Measurements from ENCODE around the gene CEP131. TPM values are rescaled to one million over a fixed set of nuclear protein-coding genes. Genes with fewer than 3 reads are reported as not detected.

Gene CEP131
- total RNA-seq, 4 donors from 2014 or later, result 3.5 to 77.6 (median 9.8) TPM

GRCh38 chr17:81166033-81166492 is 56.7 kb downstream of the CEP131 start, which contains the start of gene AATK:
Gene AATK, minus strand, starts transcription at chr17:81166221. Its CDS starts 229 bp downstream, at chr17:81165992.
- Histone ChIP-seq H3K4me1 (peaks cover 0 to 5% (median 2%) of the 10 kb centered on the region in 4 donors), H3K27me3 (peaks cover 0 to 4% of the 10 kb centered on the region in 2 donors), H3K4me3 (peak within 1 kb of the TSS in 3 of 4 donors; percentile 36 to 47 (median 43)), H3K9me3 (no peaks in the 10 kb centered on the region), H3K36me3 (no peaks in the 10 kb centered on the region), H3K27ac (no peak within 1 kb of the TSS)
- TF ChIP-seq, protein P1, sequence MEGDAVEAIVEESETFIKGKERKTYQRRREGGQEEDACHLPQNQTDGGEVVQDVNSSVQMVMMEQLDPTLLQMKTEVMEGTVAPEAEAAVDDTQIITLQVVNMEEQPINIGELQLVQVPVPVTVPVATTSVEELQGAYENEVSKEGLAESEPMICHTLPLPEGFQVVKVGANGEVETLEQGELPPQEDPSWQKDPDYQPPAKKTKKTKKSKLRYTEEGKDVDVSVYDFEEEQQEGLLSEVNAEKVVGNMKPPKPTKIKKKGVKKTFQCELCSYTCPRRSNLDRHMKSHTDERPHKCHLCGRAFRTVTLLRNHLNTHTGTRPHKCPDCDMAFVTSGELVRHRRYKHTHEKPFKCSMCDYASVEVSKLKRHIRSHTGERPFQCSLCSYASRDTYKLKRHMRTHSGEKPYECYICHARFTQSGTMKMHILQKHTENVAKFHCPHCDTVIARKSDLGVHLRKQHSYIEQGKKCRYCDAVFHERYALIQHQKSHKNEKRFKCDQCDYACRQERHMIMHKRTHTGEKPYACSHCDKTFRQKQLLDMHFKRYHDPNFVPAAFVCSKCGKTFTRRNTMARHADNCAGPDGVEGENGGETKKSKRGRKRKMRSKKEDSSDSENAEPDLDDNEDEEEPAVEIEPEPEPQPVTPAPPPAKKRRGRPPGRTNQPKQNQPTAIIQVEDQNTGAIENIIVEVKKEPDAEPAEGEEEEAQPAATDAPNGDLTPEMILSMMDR (IDR thresholded peaks at IDR 0.05), result no peak
- no peak for TF ChIP-seq POLR2A (IDR thresholded peaks at IDR 0.05)
- no peak for DNase-seq

GRCh38 chr17:81165246-81166032 is 57.3 kb downstream of the CEP131 start, which contains the start of gene PVALEF:
Gene PVALEF, plus strand, starts transcription at chr17:81165507. Its CDS starts 15,720 bp downstream, at chr17:81181227.
- Histone ChIP-seq H3K4me3 (peak within 1 kb of the TSS in 3 of 4 donors; percentile 36 to 47 (median 43)), H3K36me3 (no peaks in the 10 kb centered on the region), H3K9me3 (no peaks in the 10 kb centered on the region), H3K27ac (no peak within 1 kb of the TSS), H3K4me1 (peaks cover 0 to 6% (median 2%) of the 10 kb centered on the region in 4 donors), H3K27me3 (peaks cover 0 to 4% of the 10 kb centered on the region in 2 donors)
- TF ChIP-seq, protein P1 (IDR thresholded peaks at IDR 0.05), result no peak
- TF ChIP-seq POLR2A (IDR thresholded peaks at IDR 0.05), result no peak
- no peak for DNase-seq

- no peak overlapping the region for H3K4me3 ChIP-seq
Measured at GRCh38 chr17:81164371-81165245, 58.2 kb downstream of the CEP131 start.

DNA sequence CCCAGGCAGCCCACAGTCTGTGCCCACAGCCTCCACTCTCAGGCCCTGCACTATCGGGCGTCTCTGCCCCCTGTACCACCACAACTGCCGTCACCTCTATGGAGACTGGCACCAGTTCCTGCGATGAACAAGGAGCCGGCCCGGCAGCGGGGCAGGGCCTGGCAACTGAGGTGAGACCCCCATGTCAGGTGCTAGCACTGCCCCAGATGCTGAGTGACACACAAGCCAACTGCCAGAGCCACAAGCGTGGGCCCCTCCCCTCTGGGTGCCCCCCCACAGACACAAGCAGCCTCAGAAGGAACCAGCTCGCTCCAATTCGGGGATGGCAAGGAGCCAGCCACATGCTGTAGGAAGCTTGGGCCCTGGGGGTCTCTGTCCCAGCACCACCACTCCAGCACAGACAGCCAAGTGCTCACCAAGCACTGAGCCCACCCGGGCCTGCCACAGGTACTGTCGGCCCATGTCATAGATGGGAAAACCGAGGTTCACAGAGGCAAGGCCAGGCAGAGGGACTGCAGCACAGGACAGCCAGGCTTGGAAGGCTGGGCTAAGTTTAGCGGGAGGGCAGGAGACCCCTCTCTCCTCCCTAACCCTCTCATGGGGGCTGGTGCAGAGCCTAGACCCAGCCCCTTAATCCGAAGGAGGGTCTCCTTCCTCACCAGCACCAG is 58.9 kb downstream of the CEP131 start:
- DNase-seq, result no peak
- H3K9me3 ChIP-seq, result no peaks in the 10 kb centered on the region
- H3K27me3 ChIP-seq, result peaks cover 0 to 4% of the 10 kb centered on the region in 2 donors
- H3K4me3 ChIP-seq, result no peak overlapping the region
- H3K4me1 ChIP-seq, result peaks cover 0 to 8% (median 2%) of the 10 kb centered on the region in 4 donors
- H3K36me3 ChIP-seq, result no peaks in the 10 kb centered on the region
- no peak overlapping the region for H3K27ac ChIP-seq
- no peak for TF ChIP-seq POLR2A (IDR thresholded peaks at IDR 0.05)
- TF ChIP-seq, protein P1 (IDR thresholded peaks at IDR 0.05), result no peak

More at GRCh38 chr17:81164371-81165245, 58.2 kb downstream of the CEP131 start:
- TF ChIP-seq, protein P1 (IDR thresholded peaks at IDR 0.05), result no peak
- no peak for TF ChIP-seq POLR2A (IDR thresholded peaks at IDR 0.05)
- Histone ChIP-seq H3K9me3 (no peaks in the 10 kb centered on the region), H3K36me3 (no peaks in the 10 kb centered on the region), H3K27ac (no peak overlapping the region), H3K27me3 (peaks cover 0 to 4% of the 10 kb centered on the region in 2 donors), H3K4me1 (peaks cover 0 to 8% (median 2%) of the 10 kb centered on the region in 4 donors)
- DNase-seq, result no peak
